PC-9 (cell line): ENCODE data around the gene GPATCH1.

ENCODE experiments used
- EZH2 ChIP-seq: fragments of 200-600 bp; sonication (generic); IDR thresholded peaks from 2 replicates; pipeline ENCODE4 v1.8.0; 2017; ENCODE audit warnings: antibody characterized with exemption, low read depth
- TF ChIP-seq, protein P1 (sequence below): fragments of 200-600 bp; sonication (generic); conservative IDR thresholded peaks from 2 replicates; pipeline ENCODE4 v1.6.1; 2017; ENCODE audit warnings: mixed run types, antibody characterized with exemption, mild to moderate bottlenecking, moderate library complexity

DNA sequence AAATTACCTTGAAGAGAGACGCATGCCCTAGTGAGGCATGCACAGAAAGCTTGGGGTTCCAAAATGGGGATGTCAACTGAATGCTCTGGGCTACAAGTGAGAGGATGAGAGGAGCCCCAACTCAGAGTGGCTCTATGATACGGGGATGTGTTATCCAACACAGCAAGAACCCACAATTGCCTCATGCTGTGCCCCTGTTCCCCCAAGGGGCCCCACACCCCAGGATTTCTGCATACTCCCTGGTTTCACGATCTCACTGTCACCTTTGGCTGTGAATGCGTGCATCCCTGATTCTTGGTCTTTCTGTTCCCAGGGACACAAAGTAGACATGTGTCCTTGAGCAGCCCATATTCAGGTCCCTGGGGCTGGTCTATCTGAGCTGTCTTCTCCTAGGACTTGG, 80.2 kb downstream of the GPATCH1 start:
- TF ChIP-seq, protein P1, sequence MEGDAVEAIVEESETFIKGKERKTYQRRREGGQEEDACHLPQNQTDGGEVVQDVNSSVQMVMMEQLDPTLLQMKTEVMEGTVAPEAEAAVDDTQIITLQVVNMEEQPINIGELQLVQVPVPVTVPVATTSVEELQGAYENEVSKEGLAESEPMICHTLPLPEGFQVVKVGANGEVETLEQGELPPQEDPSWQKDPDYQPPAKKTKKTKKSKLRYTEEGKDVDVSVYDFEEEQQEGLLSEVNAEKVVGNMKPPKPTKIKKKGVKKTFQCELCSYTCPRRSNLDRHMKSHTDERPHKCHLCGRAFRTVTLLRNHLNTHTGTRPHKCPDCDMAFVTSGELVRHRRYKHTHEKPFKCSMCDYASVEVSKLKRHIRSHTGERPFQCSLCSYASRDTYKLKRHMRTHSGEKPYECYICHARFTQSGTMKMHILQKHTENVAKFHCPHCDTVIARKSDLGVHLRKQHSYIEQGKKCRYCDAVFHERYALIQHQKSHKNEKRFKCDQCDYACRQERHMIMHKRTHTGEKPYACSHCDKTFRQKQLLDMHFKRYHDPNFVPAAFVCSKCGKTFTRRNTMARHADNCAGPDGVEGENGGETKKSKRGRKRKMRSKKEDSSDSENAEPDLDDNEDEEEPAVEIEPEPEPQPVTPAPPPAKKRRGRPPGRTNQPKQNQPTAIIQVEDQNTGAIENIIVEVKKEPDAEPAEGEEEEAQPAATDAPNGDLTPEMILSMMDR, result no peak
- no peak for TF ChIP-seq EZH2
